ENCODE measurements around the gene SERPINB3. TPM values are rescaled to one million over a fixed set of nuclear protein-coding genes. Genes with fewer than 3 reads are reported as not detected.

The SERPINB3 gene
- total RNA-seq, 1 experiment from 2014 or later: not detected

DNA sequence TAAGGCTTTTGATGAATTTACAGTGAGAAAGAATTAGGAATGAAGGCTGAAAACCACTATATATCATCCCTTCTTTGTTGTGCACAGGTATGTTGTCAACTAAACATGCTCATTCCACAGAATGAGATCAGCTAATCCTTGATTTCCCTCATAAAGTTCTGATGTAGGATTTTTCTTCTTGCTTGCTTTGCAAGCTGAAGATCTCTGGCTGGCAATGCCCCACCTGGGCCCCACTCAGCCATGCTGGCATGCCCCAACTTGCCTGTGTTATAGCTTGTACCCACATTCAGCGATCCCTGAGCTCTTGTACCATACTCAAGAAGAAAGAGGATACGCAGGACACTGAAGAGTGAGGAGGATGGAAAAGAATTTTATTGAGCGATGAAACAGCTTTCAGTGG, 23.0 kb upstream of the SERPINB3 start:
- Histone ChIP-seq H3K4me3 (ENCODE audit: low read depth, low read length, poor library complexity, severe bottlenecking) (no peak overlapping the region), H3K27me3 (replicated peaks; ENCODE audit: insufficient read depth, low read depth, low read length, poor library complexity) (no peaks in the 10 kb centered on the region), H3K27ac (ENCODE audit: low read depth, low read length, poor library complexity, severe bottlenecking) (no peak overlapping the region), H3K9me3 (ENCODE audit: low read depth, low read length, poor library complexity, severe bottlenecking) (no peaks in the 10 kb centered on the region), H3K36me3 (ENCODE audit: insufficient read depth, low read length, poor library complexity, severe bottlenecking) (no peaks in the 10 kb centered on the region), H3K4me1 (ENCODE audit: insufficient read depth, low read length, poor library complexity, severe bottlenecking) (peaks cover 11% of the 10 kb centered on the region)
- no peak for TF ChIP-seq EZH2 (IDR thresholded peaks at IDR 0.05; ENCODE audit: borderline replicate concordance, low read depth, low read length, poor library complexity, severe bottlenecking)
- TF ChIP-seq, protein P1, sequence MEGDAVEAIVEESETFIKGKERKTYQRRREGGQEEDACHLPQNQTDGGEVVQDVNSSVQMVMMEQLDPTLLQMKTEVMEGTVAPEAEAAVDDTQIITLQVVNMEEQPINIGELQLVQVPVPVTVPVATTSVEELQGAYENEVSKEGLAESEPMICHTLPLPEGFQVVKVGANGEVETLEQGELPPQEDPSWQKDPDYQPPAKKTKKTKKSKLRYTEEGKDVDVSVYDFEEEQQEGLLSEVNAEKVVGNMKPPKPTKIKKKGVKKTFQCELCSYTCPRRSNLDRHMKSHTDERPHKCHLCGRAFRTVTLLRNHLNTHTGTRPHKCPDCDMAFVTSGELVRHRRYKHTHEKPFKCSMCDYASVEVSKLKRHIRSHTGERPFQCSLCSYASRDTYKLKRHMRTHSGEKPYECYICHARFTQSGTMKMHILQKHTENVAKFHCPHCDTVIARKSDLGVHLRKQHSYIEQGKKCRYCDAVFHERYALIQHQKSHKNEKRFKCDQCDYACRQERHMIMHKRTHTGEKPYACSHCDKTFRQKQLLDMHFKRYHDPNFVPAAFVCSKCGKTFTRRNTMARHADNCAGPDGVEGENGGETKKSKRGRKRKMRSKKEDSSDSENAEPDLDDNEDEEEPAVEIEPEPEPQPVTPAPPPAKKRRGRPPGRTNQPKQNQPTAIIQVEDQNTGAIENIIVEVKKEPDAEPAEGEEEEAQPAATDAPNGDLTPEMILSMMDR (conservative IDR thresholded peaks at IDR 0.05; ENCODE audit: low read depth, low read length): no peak
- DNase-seq (ENCODE audit: low spot score): no peak
- ChIA-PET CTCF (no interaction called here), POLR2A (ENCODE audit: low non-redundant PET) (no interaction called here)
- intact Hi-C loops (cut with micrococcal nuclease; ENCODE audit: unreplicated experiment): no loop called here
- no TSS peak for BruUV-seq (replicated peaks)

DNA sequence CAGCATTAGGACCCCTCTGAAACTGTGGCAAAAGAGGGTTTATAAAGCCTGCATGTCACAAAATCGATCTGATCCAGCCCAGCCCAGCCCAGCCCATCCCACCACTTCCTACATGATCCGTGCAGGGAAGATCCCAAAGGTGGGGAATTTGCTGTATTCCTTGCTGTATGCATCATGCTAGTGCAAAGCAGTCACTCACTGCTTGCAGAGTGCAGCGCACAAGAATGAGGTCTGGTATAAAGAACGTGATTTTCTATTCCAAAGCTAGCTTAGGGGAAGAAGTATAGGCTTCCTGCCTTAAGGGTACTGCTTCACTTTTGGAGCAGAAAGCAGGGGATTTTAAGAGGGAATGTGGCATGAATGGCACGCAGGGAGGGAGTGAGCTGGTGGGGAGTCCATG, 22.2 kb upstream of the SERPINB3 start:
- DNase-seq (ENCODE audit: low spot score): no peak
- no peak overlapping the region for H3K4me3 ChIP-seq (ENCODE audit: low read depth, low read length, poor library complexity, severe bottlenecking)
- TF ChIP-seq, protein P1 (conservative IDR thresholded peaks at IDR 0.05; ENCODE audit: low read depth, low read length): no peak
- TF ChIP-seq EZH2 (IDR thresholded peaks at IDR 0.05; ENCODE audit: borderline replicate concordance, low read depth, low read length, poor library complexity, severe bottlenecking): no peak
- no peaks in the 10 kb centered on the region for H3K36me3 ChIP-seq (ENCODE audit: insufficient read depth, low read length, poor library complexity, severe bottlenecking)
- H3K9me3 ChIP-seq (ENCODE audit: low read depth, low read length, poor library complexity, severe bottlenecking): no peaks in the 10 kb centered on the region
- BruUV-seq (replicated peaks): no TSS peak
- ChIA-PET CTCF (no interaction called here), POLR2A (ENCODE audit: low non-redundant PET) (no interaction called here)
- no peaks in the 10 kb centered on the region for H3K27me3 ChIP-seq (replicated peaks; ENCODE audit: insufficient read depth, low read depth, low read length, poor library complexity)
- H3K27ac ChIP-seq (ENCODE audit: low read depth, low read length, poor library complexity, severe bottlenecking): peak overlapping the region; percentile 76
- intact Hi-C loops (cut with micrococcal nuclease; ENCODE audit: unreplicated experiment): no loop called here
- H3K4me1 ChIP-seq (ENCODE audit: insufficient read depth, low read length, poor library complexity, severe bottlenecking): peaks cover 11% of the 10 kb centered on the region

DNA sequence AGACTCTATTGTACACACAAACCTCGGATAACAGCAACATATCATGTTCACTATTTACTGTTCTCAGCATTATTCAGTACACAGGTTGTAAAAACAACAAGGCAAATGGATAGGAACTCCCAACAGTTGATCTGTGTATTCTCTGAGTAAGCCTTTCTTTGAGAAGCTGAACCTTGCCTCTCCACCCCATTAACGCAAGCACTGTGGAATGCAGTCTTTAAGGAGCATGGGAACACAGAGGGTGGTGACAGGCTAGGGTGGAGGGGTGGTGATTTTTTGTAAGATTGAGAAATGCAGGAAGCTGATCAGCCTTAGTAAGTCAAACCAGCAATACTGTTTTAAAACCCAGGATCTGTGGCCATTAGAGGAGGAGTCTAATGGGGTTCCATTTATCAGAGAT, 21.5 kb upstream of the SERPINB3 start:
- Histone ChIP-seq H3K27ac (ENCODE audit: low read depth, low read length, poor library complexity, severe bottlenecking) (peak overlapping the region; percentile 76), H3K4me1 (ENCODE audit: insufficient read depth, low read length, poor library complexity, severe bottlenecking) (peaks cover 17% of the 10 kb centered on the region), H3K4me3 (ENCODE audit: low read depth, low read length, poor library complexity, severe bottlenecking) (no peak overlapping the region), H3K36me3 (ENCODE audit: insufficient read depth, low read length, poor library complexity, severe bottlenecking) (no peaks in the 10 kb centered on the region), H3K9me3 (ENCODE audit: low read depth, low read length, poor library complexity, severe bottlenecking) (no peaks in the 10 kb centered on the region), H3K27me3 (replicated peaks; ENCODE audit: insufficient read depth, low read depth, low read length, poor library complexity) (no peaks in the 10 kb centered on the region)
- DNase-seq (ENCODE audit: low spot score): peak; percentile 71
- intact Hi-C loops (cut with micrococcal nuclease; ENCODE audit: unreplicated experiment): no loop called here
- POLR2A ChIA-PET (ENCODE audit: low non-redundant PET): no interaction called here
- TF ChIP-seq, protein P1 (conservative IDR thresholded peaks at IDR 0.05; ENCODE audit: low read depth, low read length): no peak
- no peak for TF ChIP-seq EZH2 (IDR thresholded peaks at IDR 0.05; ENCODE audit: borderline replicate concordance, low read depth, low read length, poor library complexity, severe bottlenecking)
- no TSS peak for BruUV-seq (replicated peaks)
- CTCF ChIA-PET: no interaction called here
